Small intestine (tissue), 7 donors: ENCODE data around the gene MRPS27. TPM values are rescaled to one million over a fixed set of nuclear protein-coding genes. Genes with fewer than 3 reads are reported as not detected.
A peak's percentile ranks its signal among the peaks of the same experiment; 100 is the strongest.

Experiments
- DNase-seq, 2 donors: peaks; one replicate each; pipeline versions ENCODE4 v3.0.0 to v3.0.0-alpha.2; 2013
- FAIRE-seq: peaks from 2 replicates; lab custom pipeline; 2012; peaks lifted over from hg19 to GRCh38; lab: Jason Lieb, UNC
- H3K27ac ChIP-seq, 3 donors: one replicate each; pipeline ENCODE4 v1.5.1; 2013; ENCODE audit warnings: low read length in 2 of 3, mild to moderate bottlenecking in 2 of 3, control low read depth in 1 of 3, inconsistent platforms in 1 of 3, low read depth in 1 of 3, moderate library complexity in 1 of 3
- H3K27me3 ChIP-seq, 3 donors: one replicate each; pipeline ENCODE4 v1.6.1; 2013; ENCODE audit warnings: low read length in 3 of 3, inconsistent platforms in 1 of 3; ENCODE audit not compliant: control insufficient read depth in 3 of 3, insufficient read depth in 3 of 3
- H3K36me3 ChIP-seq, 3 donors: one replicate each; pipeline ENCODE4 v1.6.1; 2013; ENCODE audit warnings: low read length in 3 of 3, inconsistent platforms in 1 of 3, low read depth in 1 of 3, mild to moderate bottlenecking in 1 of 3, moderate library complexity in 1 of 3; ENCODE audit not compliant: control insufficient read depth in 3 of 3, insufficient read depth in 2 of 3
- H3K4me1 ChIP-seq, 3 donors: one replicate each; pipeline ENCODE4 v1.6.1; 2013; ENCODE audit warnings: low read length in 2 of 3, inconsistent platforms in 1 of 3, low read depth in 1 of 3, mild to moderate bottlenecking in 1 of 3, moderate library complexity in 1 of 3; ENCODE audit not compliant: control insufficient read depth in 3 of 3, insufficient read depth in 2 of 3
- H3K4me3 ChIP-seq, 3 donors: one replicate each; pipeline ENCODE4 v1.5.1; 2013; ENCODE audit warnings: low read length in 3 of 3, control low read depth in 1 of 3, inconsistent platforms in 1 of 3, low read depth in 1 of 3, mild to moderate bottlenecking in 1 of 3, moderate library complexity in 1 of 3
- H3K9me3 ChIP-seq, 2 donors: one replicate each; pipeline ENCODE4 v1.6.1; 2013; ENCODE audit warnings: low read depth in 1 of 2, low read length in 1 of 2; ENCODE audit not compliant: control insufficient read depth in 2 of 2, insufficient read depth in 1 of 2
- WGBS, 3 donors: extraction: QIAGEN DNeasy Blood & Tissue Kit; methylation state at CpG; one replicate each; pipeline ENCODE4 v1.1.7; 2013; 5-methylcytosine and 5-hydroxymethylcytosine counted together
- polyA plus RNA-seq, 4 donors: library from polyadenylated mRNA; stranded (reverse) in 3 of 4; unstranded in 1 of 4; fragments of 200-250 nt in 3 of 4; fragments of 120-200 nt in 1 of 4; gene quantifications; one replicate each; pipeline versions ENCODE4 v1.2.1 to v1.2.3, GENCODE V29; 2013
- donor health status: healthy with polysubstance abuse.
- donor health status: control.
- donor health status: control.
- donor health status: Bipolar disorder and iron deficiency.
- donor health status: healthy.

The MRPS27 gene
- polyA plus RNA-seq, 4 donors = 11.9 to 51.1 (median 29.6) TPM

GRCh38 chr5:72237879-72238278, 82.2 kb downstream of the MRPS27 start:
- 97 to 99% (median 98%) methylated on average over 3 of the region's 3 CpGs for WGBS, 3 donors

GRCh38 chr5:72237415-72237814, 82.6 kb downstream of the MRPS27 start:
- no peak for FAIRE-seq
- Histone ChIP-seq H3K9me3 (no peaks in the 10 kb centered on the region), H3K36me3 (peaks cover 2 to 8% (median 6%) of the 10 kb centered on the region in 3 donors), H3K27me3 (no peaks in the 10 kb centered on the region), H3K27ac (no peak overlapping the region), H3K4me3 (no peak overlapping the region), H3K4me1 (no peaks in the 10 kb centered on the region)
- DNase-seq = no peak
- 93 to 98% (median 95%) methylated on average over 2 of the region's 2 CpGs for WGBS, 3 donors

More at GRCh38 chr5:72237879-72238278, 82.2 kb downstream of the MRPS27 start:
- Histone ChIP-seq H3K4me3 (no peak overlapping the region), H3K36me3 (peaks cover 2 to 6% (median 6%) of the 10 kb centered on the region in 3 donors), H3K27me3 (no peaks in the 10 kb centered on the region), H3K27ac (no peak overlapping the region), H3K9me3 (no peaks in the 10 kb centered on the region), H3K4me1 (no peaks in the 10 kb centered on the region)
- FAIRE-seq (no peak), DNase-seq (no peak)

GRCh38 chr5:72235725-72236124, 84.3 kb downstream of the MRPS27 start:
- H3K4me1 ChIP-seq = no peaks in the 10 kb centered on the region
- FAIRE-seq (no peak), DNase-seq (no peak)
- H3K36me3 ChIP-seq = peaks cover 2 to 10% (median 8%) of the 10 kb centered on the region in 3 donors
- H3K27ac ChIP-seq = no peak overlapping the region
- H3K9me3 ChIP-seq = no peaks in the 10 kb centered on the region
- H3K27me3 ChIP-seq = no peaks in the 10 kb centered on the region
- H3K4me3 ChIP-seq = no peak overlapping the region
- WGBS, 3 donors = 95 to 100% (median 96%) methylated on average over 1 of the region's 1 CpG

- no peak for FAIRE-seq
- 93 to 95% (median 94%) methylated on average over 1 of the region's 1 CpG for WGBS, 3 donors
Measured at GRCh38 chr5:72234868-72235267, 85.2 kb downstream of the MRPS27 start.

GRCh38 chr5:72234265-72234700, 85.8 kb downstream of the MRPS27 start:
- peak in 1 of 2 donors; percentile 44 for DNase-seq
- peak; percentile 62 for FAIRE-seq

More at GRCh38 chr5:72234868-72235267, 85.2 kb downstream of the MRPS27 start:
- Histone ChIP-seq H3K4me3 (peak overlapping the region in 1 of 3 donors; percentile 1), H3K27ac (no peak overlapping the region), H3K27me3 (no peaks in the 10 kb centered on the region), H3K36me3 (peaks cover 2 to 10% (median 8%) of the 10 kb centered on the region in 3 donors), H3K4me1 (no peaks in the 10 kb centered on the region), H3K9me3 (no peaks in the 10 kb centered on the region)
- no peak for DNase-seq

GRCh38 chr5:72233835-72234234, 86.2 kb downstream of the MRPS27 start:
- H3K36me3 ChIP-seq = peaks cover 6 to 12% (median 8%) of the 10 kb centered on the region in 3 donors
- no peak for FAIRE-seq

More at GRCh38 chr5:72234265-72234700, 85.8 kb downstream of the MRPS27 start:
- Histone ChIP-seq H3K27ac (no peak overlapping the region), H3K4me1 (no peaks in the 10 kb centered on the region), H3K9me3 (no peaks in the 10 kb centered on the region), H3K36me3 (peaks cover 2 to 12% (median 8%) of the 10 kb centered on the region in 3 donors), H3K4me3 (no peak overlapping the region), H3K27me3 (no peaks in the 10 kb centered on the region)

GRCh38 chr5:72232838-72233237, 87.2 kb downstream of the MRPS27 start:
- Histone ChIP-seq H3K27me3 (no peaks in the 10 kb centered on the region), H3K27ac (no peak overlapping the region), H3K4me1 (no peaks in the 10 kb centered on the region), H3K4me3 (no peak overlapping the region), H3K36me3 (peaks cover 6 to 10% (median 6%) of the 10 kb centered on the region in 3 donors), H3K9me3 (no peaks in the 10 kb centered on the region)
- whole genome bisulfite sequencing, 3 donors = 81 to 94% (median 82%) methylated on average over 2 of the region's 2 CpGs
- DNase-seq = no peak
- FAIRE-seq = no peak

More at GRCh38 chr5:72233835-72234234, 86.2 kb downstream of the MRPS27 start:
- Histone ChIP-seq H3K9me3 (no peaks in the 10 kb centered on the region), H3K4me1 (no peaks in the 10 kb centered on the region), H3K27ac (no peak overlapping the region), H3K27me3 (no peaks in the 10 kb centered on the region), H3K4me3 (no peak overlapping the region)
- no peak for DNase-seq
- 54 to 77% (median 75%) methylated on average over 1 of the region's 1 CpG for WGBS, 3 donors

- Histone ChIP-seq H3K27ac (no peak overlapping the region), H3K9me3 (no peaks in the 10 kb centered on the region), H3K4me3 (no peak overlapping the region), H3K27me3 (no peaks in the 10 kb centered on the region), H3K4me1 (no peaks in the 10 kb centered on the region), H3K36me3 (peaks cover 6 to 9% (median 6%) of the 10 kb centered on the region in 3 donors)
- no peak for FAIRE-seq
- DNase-seq = peak in 1 of 2 donors; percentile 30
- WGBS, 3 donors = 75 to 80% (median 75%) methylated on average over 6 of the region's 6 CpGs
Measured at GRCh38 chr5:72231991-72232703, 87.9 kb downstream of the MRPS27 start.
